GM23338 (cell line): ENCODE data around the gene SYCP3. TPM values are rescaled to one million over a fixed set of nuclear protein-coding genes. Genes with fewer than 3 reads are reported as not detected.

Source experiments
- ATAC-seq: fragments of 200-7000 bp; cut with Tn5 transposase; 3 replicates; pipeline ENCODE4 v1.9.1; 2020
- DNase-seq: peaks from one replicate; pipeline ENCODE4 v3.0.0-alpha.2; 2015; ENCODE audit warnings: low spot score
- H2AFZ ChIP-seq: fragments of 200-600 bp; sonication (generic); 2 replicates; pipeline ENCODE4 v1.8.0; 2016; ENCODE audit warnings: antibody characterized with exemption, mild to moderate bottlenecking, moderate library complexity
- H3F3A ChIP-seq: fragments of 200-600 bp; sonication (generic); replicated peaks from 2 replicates; pipeline ENCODE4 v1.8.0; 2017; ENCODE audit warnings: antibody characterized with exemption, mixed run types, low read depth
- H3K27ac ChIP-seq: fragments of 200-600 bp; sonication (generic); 2 replicates; pipeline ENCODE4 v1.6.1; 2016; ENCODE audit warnings: low read depth
- H3K27me3 ChIP-seq: fragments of 200-600 bp; sonication (generic); 2 replicates; pipeline ENCODE4 v1.8.0; 2016; ENCODE audit warnings: mild to moderate bottlenecking, mixed run types, moderate library complexity; ENCODE audit not compliant: insufficient read depth
- H3K36me3 ChIP-seq: fragments of 200-600 bp; sonication (generic); 2 replicates; pipeline ENCODE4 v1.8.0; 2016; ENCODE audit warnings: mild to moderate bottlenecking; ENCODE audit not compliant: insufficient read depth
- H3K4me1 ChIP-seq: fragments of 200-600 bp; sonication (generic); 2 replicates; pipeline ENCODE4 v1.8.0; 2016; ENCODE audit warnings: mild to moderate bottlenecking, moderate library complexity; ENCODE audit not compliant: insufficient read depth
- H3K4me2 ChIP-seq: fragments of 200-600 bp; sonication (generic); 2 replicates; pipeline ENCODE4 v1.7.1; 2017; ENCODE audit warnings: mixed run types
- H3K4me3 ChIP-seq: fragments of 200-600 bp; sonication (generic); 2 replicates; pipeline ENCODE4 v1.6.1; 2016; ENCODE audit warnings: mixed run types
- H3K79me2 ChIP-seq: fragments of 200-600 bp; sonication (generic); replicated peaks from 2 replicates; pipeline ENCODE4 v1.8.0; 2017; ENCODE audit warnings: mild to moderate bottlenecking; ENCODE audit not compliant: insufficient read depth
- H3K9me2 ChIP-seq: fragments of 200-600 bp; sonication (generic); 2 replicates; pipeline ENCODE4 v1.8.0; 2017; ENCODE audit not compliant: insufficient read depth
- H4K20me1 ChIP-seq: fragments of 200-600 bp; sonication (generic); replicated peaks from 2 replicates; pipeline ENCODE4 v1.8.0; 2017; ENCODE audit warnings: mild to moderate bottlenecking; ENCODE audit not compliant: insufficient read depth
- H3K27ac Mint-ChIP-seq: 2 replicates; pipeline ENCODE4 v1.8.0; 2020; ENCODE audit warnings: inconsistent platforms, mild to moderate bottlenecking, moderate library complexity, mixed read lengths
- H3K27me3 Mint-ChIP-seq: 3 replicates; pipeline ENCODE4 v1.8.0; 2022; ENCODE audit warnings: low read depth, mild to moderate bottlenecking, moderate library complexity, mixed read lengths, inconsistent platforms; ENCODE audit not compliant: insufficient read depth, poor library complexity
- H3K36me3 Mint-ChIP-seq: 3 replicates; pipeline ENCODE4 v1.8.0; 2021; ENCODE audit warnings: low read depth, mild to moderate bottlenecking, inconsistent platforms, moderate library complexity, mixed read lengths
- H3K4me1 Mint-ChIP-seq: 3 replicates; pipeline ENCODE4 v1.8.0; 2020; ENCODE audit warnings: mild to moderate bottlenecking, inconsistent platforms, mixed read lengths
- H3K4me3 Mint-ChIP-seq: 3 replicates; pipeline ENCODE4 v1.8.0; 2021; ENCODE audit warnings: moderate library complexity, mild to moderate bottlenecking, inconsistent platforms, mixed read lengths
- H3K9me3 Mint-ChIP-seq: 3 replicates; pipeline ENCODE4 v1.8.0; 2020; ENCODE audit warnings: moderate library complexity, mild to moderate bottlenecking, inconsistent platforms, mixed read lengths
- EZH2 ChIP-seq: fragments of 200-600 bp; sonication (generic); IDR thresholded peaks from one replicate; pipeline ENCODE4 v1.8.0; 2017; ENCODE audit warnings: antibody characterized with exemption, mild to moderate bottlenecking, low read depth; ENCODE audit not compliant: unreplicated experiment
- POLR2AphosphoS5 ChIP-seq: IDR thresholded peaks from 2 replicates; pipeline ENCODE4 v1.6.1; 2016; ENCODE audit warnings: antibody characterized with exemption, low read depth
- ZNF462 ChIP-seq: fragments of 250-450 bp; sonication (Bioruptor Pico); IDR thresholded peaks from 2 replicates; pipeline ENCODE4 v1.5.0; 2020; ENCODE audit warnings: mild to moderate bottlenecking, moderate library complexity
- polyA plus RNA-seq: library from polyadenylated mRNA; unstranded; fragments of >200 nt; fragmentation: Nextera tagmentation; extraction: Ambion mirVana; gene quantifications from 2 replicates; pipeline ENCODE4 v1.2.1, GENCODE V29; 2016
- total RNA-seq: library from RNA; depleted of rRNA; stranded (reverse); fragments of >200 nt; shearing (Covaris generic); gene quantifications from 2 replicates; pipeline ENCODE4 v1.2.3, GENCODE V29; 2014

Gene SYCP3
- total and polyA plus RNA-seq, 2 experiments from 2014 or later, result 0.07 to 1.5 TPM

- TF ChIP-seq ZNF462 (CRISPR knock-in tag), result no peak
Measured at GRCh38 chr12:101707131-101707782, 32.0 kb downstream of the SYCP3 start (continued).

- H3K4me3 Mint-ChIP-seq, result no peak overlapping the region
- peaks cover 3% of the 10 kb centered on the region; the same call in 1 of the 2 replicates for H3K4me1 ChIP-seq
- H3K79me2 ChIP-seq, result peaks cover 30% of the 10 kb centered on the region
- H3F3A ChIP-seq, result no peaks in the 10 kb centered on the region
- no peak for TF ChIP-seq EZH2
- TF ChIP-seq POLR2AphosphoS5, result no peak
- H3K9me2 ChIP-seq, result no peaks in the 10 kb centered on the region
- no peak for DNase-seq
- H3K36me3 Mint-ChIP-seq, result no peaks in the 10 kb centered on the region; the same call in 2 of the 3 replicates
- H3K27me3 ChIP-seq, result no peaks in the 10 kb centered on the region
- no peak overlapping the region for H2AFZ ChIP-seq
- H3K27ac ChIP-seq, result no peak overlapping the region
- no peaks in the 10 kb centered on the region for H3K27me3 Mint-ChIP-seq
- H3K9me3 Mint-ChIP-seq, result no peaks in the 10 kb centered on the region
- H3K4me1 Mint-ChIP-seq, result peaks cover 4% of the 10 kb centered on the region; the same call in 2 of the 3 replicates
- no peaks in the 10 kb centered on the region for H3K36me3 ChIP-seq
- no peak for ATAC-seq
- H3K4me2 ChIP-seq, result no peak overlapping the region
- 0 out of 2 replicates have a peak, but pooled peaks cover 4% of the 10 kb centered on the region for H4K20me1 ChIP-seq
- no peak overlapping the region for H3K27ac Mint-ChIP-seq
- no peak overlapping the region for H3K4me3 ChIP-seq
Measured at GRCh38 chr12:101706403-101706802, 32.9 kb downstream of the SYCP3 start.
